Transverse colon (tissue), 4 donors: ENCODE data around the gene NUCKS1. TPM values are rescaled to one million over a fixed set of nuclear protein-coding genes. Genes with fewer than 3 reads are reported as not detected.

Source experiments
- DNase-seq: peaks from one replicate; pipeline ENCODE4 v3.0.0-alpha.2; 2019
- H3K27ac ChIP-seq, 4 donors: fragments of 200-600 bp; sonication (generic); 2 replicates each; pipeline ENCODE4 v1.5.1; 2016 to 2018; ENCODE audit warnings: inconsistent platforms in 4 of 4
- H3K27me3 ChIP-seq: fragments of 200-600 bp; sonication (generic); 2 replicates; pipeline ENCODE4 v1.5.1; 2017; ENCODE audit warnings: inconsistent platforms
- H3K36me3 ChIP-seq, 4 donors: fragments of 200-600 bp; sonication (generic); 2 replicates each; pipeline ENCODE4 v1.5.1; 2017 to 2019; ENCODE audit warnings: inconsistent platforms in 4 of 4
- H3K4me1 ChIP-seq, 4 donors: fragments of 200-600 bp; sonication (generic); 2 replicates each; pipeline ENCODE4 v1.5.1; 2017 to 2020; ENCODE audit warnings: inconsistent platforms in 4 of 4
- H3K4me3 ChIP-seq, 4 donors: fragments of 200-600 bp; sonication (generic); 1 replicate in 1 of 4; 2 replicates in 3 of 4; pipeline versions ENCODE4 v1.5.1 to v1.6.1; 2017 to 2019; ENCODE audit warnings: inconsistent platforms in 4 of 4
- H3K9me3 ChIP-seq, 2 donors: fragments of 200-600 bp; sonication (generic); 2 replicates each; pipeline ENCODE4 v1.5.1; 2017 to 2019; ENCODE audit warnings: inconsistent platforms in 2 of 2
- EP300 ChIP-seq: sonication (generic); formaldehyde crosslinking; IDR thresholded peaks from one replicate; pipeline ENCODE4 v1.6.1; 2017; ENCODE audit warnings: antibody characterized with exemption, low read depth
- POLR2A ChIP-seq: fragments of 450-650 bp; IDR thresholded peaks from one replicate; pipeline ENCODE4 v1.6.1; 2016; ENCODE audit warnings: antibody characterized with exemption, mild to moderate bottlenecking, moderate library complexity
- POLR2AphosphoS5 ChIP-seq, 3 donors: sonication (generic); formaldehyde crosslinking; IDR thresholded peaks; one replicate each; pipeline ENCODE4 v1.6.1; 2016; ENCODE audit warnings: antibody characterized with exemption in 3 of 3
- WGBS, 2 donors: methylation state at CpG; one replicate each; pipeline ENCODE4 v1.1.5; 2018; ENCODE audit warnings: low coverage in 1 of 2; 5-methylcytosine and 5-hydroxymethylcytosine counted together
- in situ Hi-C, 4 donors: fragments of 200-750 bp; cut with MboI; loops; one replicate each; pipeline versions ENCODE4 v1.15.0 to v1.15.1; 2017; ENCODE audit warnings: low sequenced_read_pairs in 3 of 4, low pct_ligation_motif_present in 1 of 4, low pct_unique_long_range_greater_than_20kb in 1 of 4
- intact Hi-C: fragments of 100-400 bp; cut with DNase I; formaldehyde crosslinking; loops from one replicate; pipeline ENCODE4 v1.15.1; 2023; ENCODE audit warnings: low total_unique reads
- total RNA-seq, 4 donors: library from RNA; depleted of rRNA; stranded (reverse); fragments of >200 nt; gene quantifications; one replicate each; pipeline ENCODE4 v1.1.0, GENCODE V29; 2016
- TF ChIP-seq, protein P1 (sequence below), 5 experiments: fragments of 200-600 bp in 3 of 5; fragments of 450-650 bp in 2 of 5; sonication (generic) in 3 of 5; IDR thresholded peaks; 1 replicate in 2 of 5; 2 replicates in 3 of 5; pipeline ENCODE4 v1.5.1; 2016 to 2017; ENCODE audit warnings: antibody characterized with exemption in 5 of 5, inconsistent platforms in 3 of 5, mild to moderate bottlenecking in 2 of 5, moderate library complexity in 1 of 5

NUCKS1 gene
- total RNA-seq, 4 donors from 2014 or later = 21.7 to 45.7 (median 35.1) TPM

DNA sequence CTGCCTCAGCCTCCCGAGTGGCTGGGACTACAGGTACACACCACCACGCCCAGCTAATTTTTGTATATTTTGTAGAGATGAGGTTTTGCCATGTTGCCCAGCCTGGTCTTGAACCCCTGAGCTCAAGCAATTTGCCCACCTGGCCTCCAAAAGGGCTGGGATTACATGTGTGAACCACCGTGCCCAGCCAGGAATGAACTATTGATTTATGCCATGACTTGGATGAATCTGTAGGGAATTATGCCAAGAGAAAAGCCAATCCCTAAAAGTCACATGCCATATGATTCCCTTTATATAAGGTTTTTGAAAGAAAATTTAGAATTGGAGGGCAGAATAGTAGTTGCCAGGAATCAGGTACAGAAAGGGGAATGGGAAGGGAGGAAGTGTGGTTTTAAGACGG lies 50.6 kb downstream of the NUCKS1 start:
- intact Hi-C loops = no loop called here
- WGBS, 2 donors = 80 to 94% methylated on average over 2 to 4 of the region's 4 CpGs

GRCh38 chr1:205698921-205699320 lies 51.1 kb downstream of the NUCKS1 start:
- no peak for DNase-seq
- Histone ChIP-seq H3K36me3 (no peaks in the 10 kb centered on the region), H3K27me3 (no peaks in the 10 kb centered on the region), H3K4me3 (no peak overlapping the region), H3K9me3 (no peaks in the 10 kb centered on the region), H3K27ac (no peak overlapping the region), H3K4me1 (peaks cover 0 to 6% (median 0%) of the 10 kb centered on the region in 4 donors)
- in situ Hi-C loops (no loop called here), intact Hi-C loops (no loop called here)
- 83 to 84% methylated on average over 4 of the region's 4 CpGs for WGBS, 2 donors
- TF ChIP-seq EP300 = no peak
- TF ChIP-seq POLR2A = no peak
- TF ChIP-seq POLR2AphosphoS5 (IDR thresholded peaks at IDR 0.05) = no peak
- TF ChIP-seq, protein P1, sequence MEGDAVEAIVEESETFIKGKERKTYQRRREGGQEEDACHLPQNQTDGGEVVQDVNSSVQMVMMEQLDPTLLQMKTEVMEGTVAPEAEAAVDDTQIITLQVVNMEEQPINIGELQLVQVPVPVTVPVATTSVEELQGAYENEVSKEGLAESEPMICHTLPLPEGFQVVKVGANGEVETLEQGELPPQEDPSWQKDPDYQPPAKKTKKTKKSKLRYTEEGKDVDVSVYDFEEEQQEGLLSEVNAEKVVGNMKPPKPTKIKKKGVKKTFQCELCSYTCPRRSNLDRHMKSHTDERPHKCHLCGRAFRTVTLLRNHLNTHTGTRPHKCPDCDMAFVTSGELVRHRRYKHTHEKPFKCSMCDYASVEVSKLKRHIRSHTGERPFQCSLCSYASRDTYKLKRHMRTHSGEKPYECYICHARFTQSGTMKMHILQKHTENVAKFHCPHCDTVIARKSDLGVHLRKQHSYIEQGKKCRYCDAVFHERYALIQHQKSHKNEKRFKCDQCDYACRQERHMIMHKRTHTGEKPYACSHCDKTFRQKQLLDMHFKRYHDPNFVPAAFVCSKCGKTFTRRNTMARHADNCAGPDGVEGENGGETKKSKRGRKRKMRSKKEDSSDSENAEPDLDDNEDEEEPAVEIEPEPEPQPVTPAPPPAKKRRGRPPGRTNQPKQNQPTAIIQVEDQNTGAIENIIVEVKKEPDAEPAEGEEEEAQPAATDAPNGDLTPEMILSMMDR (IDR thresholded peaks at IDR 0.05) = no peak

More for the DNA sequence above, 50.6 kb downstream of the NUCKS1 start:
- Histone ChIP-seq H3K27me3 (no peaks in the 10 kb centered on the region), H3K9me3 (no peaks in the 10 kb centered on the region), H3K36me3 (no peaks in the 10 kb centered on the region), H3K27ac (no peak overlapping the region), H3K4me1 (peaks cover 0 to 6% (median 0%) of the 10 kb centered on the region in 4 donors), H3K4me3 (no peak overlapping the region)
- in situ Hi-C loops = no loop called here
- TF ChIP-seq EP300 = no peak
- TF ChIP-seq, protein P1 (IDR thresholded peaks at IDR 0.05) = no peak
- no peak for TF ChIP-seq POLR2A
- TF ChIP-seq POLR2AphosphoS5 (IDR thresholded peaks at IDR 0.05) = no peak
- no peak for DNase-seq

- no peaks in the 10 kb centered on the region for H3K27me3 ChIP-seq
- no peaks in the 10 kb centered on the region for H3K36me3 ChIP-seq
- intact Hi-C loops = no loop called here
- in situ Hi-C loops = no loop called here
- no peak for DNase-seq
- no peak overlapping the region for H3K4me3 ChIP-seq
- H3K4me1 ChIP-seq = no peaks in the 10 kb centered on the region
- 58% methylated on average over 12 of the region's 12 CpGs; no CpG with 5 or more reads in 1 of the 2 donors for WGBS, 2 donors
- TF ChIP-seq EP300 (no peak), POLR2A (no peak), POLR2AphosphoS5 (IDR thresholded peaks at IDR 0.05) (no peak)
- TF ChIP-seq, protein P1 (IDR thresholded peaks at IDR 0.05) = no peak
- H3K9me3 ChIP-seq = no peaks in the 10 kb centered on the region
- no peak overlapping the region for H3K27ac ChIP-seq
Measured at GRCh38 chr1:205693421-205693991, 56.5 kb downstream of the NUCKS1 start.

DNA sequence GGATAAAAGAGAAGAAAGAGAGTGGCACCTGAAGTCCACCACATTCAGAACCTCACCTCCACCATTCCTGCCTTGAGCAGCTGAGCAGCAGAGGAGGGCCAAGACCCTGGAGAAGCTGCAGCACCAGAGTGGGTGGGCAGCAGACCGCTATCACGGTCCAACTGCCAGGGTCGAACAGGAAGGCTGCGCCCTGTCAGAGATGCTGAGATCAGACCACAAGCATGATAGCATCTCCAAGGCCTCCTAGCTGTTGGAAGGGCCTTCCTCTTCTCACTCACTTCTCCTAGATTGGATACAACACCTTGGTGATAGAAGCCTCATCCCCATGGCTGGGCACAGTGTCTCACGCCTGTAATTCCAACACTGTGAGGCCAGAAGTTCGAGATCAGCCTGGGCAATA lies 57.6 kb downstream of the NUCKS1 start:
- no peak overlapping the region for H3K4me3 ChIP-seq
- no peaks in the 10 kb centered on the region for H3K36me3 ChIP-seq
- H3K9me3 ChIP-seq = no peaks in the 10 kb centered on the region
- H3K27me3 ChIP-seq = no peaks in the 10 kb centered on the region
- TF ChIP-seq EP300 (no peak), POLR2AphosphoS5 (IDR thresholded peaks at IDR 0.05) (no peak), POLR2A (no peak)
- TF ChIP-seq, protein P1 (IDR thresholded peaks at IDR 0.05) = no peak
- no peak for DNase-seq
- intact Hi-C loops = no loop called here
- in situ Hi-C loops = no loop called here
- 79 to 100% methylated on average over 1 to 6 of the region's 6 CpGs for WGBS, 2 donors
- no peak overlapping the region for H3K27ac ChIP-seq
- H3K4me1 ChIP-seq = no peaks in the 10 kb centered on the region
